PC-3 (cell line): Measurements from ENCODE around the gene KCNN4.

Source experiments
- CTCF ChIP-seq: fragments of 300-600 bp; sonication (generic); conservative IDR thresholded peaks from 2 replicates; pipeline ENCODE4 v1.5.1; 2017; ENCODE audit warnings: antibody characterized with exemption, low read depth, mild to moderate bottlenecking, low read length
- EZH2 ChIP-seq: fragments of 300-600 bp; sonication (generic); IDR thresholded peaks from one replicate; pipeline ENCODE4 v1.6.1; 2017; ENCODE audit warnings: antibody characterized with exemption, mild to moderate bottlenecking, low read length; ENCODE audit not compliant: unreplicated experiment
- EZH2phosphoT487 ChIP-seq: fragments of 300-600 bp; sonication (generic); IDR thresholded peaks from 2 replicates; pipeline ENCODE4 v1.6.1; 2018; ENCODE audit warnings: mild to moderate bottlenecking, antibody characterized with exemption, low read length, borderline replicate concordance

- TF ChIP-seq CTCF (no peak), EZH2 (no peak), EZH2phosphoT487 (no peak)
Measured at GRCh38 chr19:43739439-43740235, 41.1 kb downstream of the KCNN4 start.
